HepG2 (cell line): ENCODE data around the gene FMNL2. TPM values are rescaled to one million over a fixed set of nuclear protein-coding genes. Genes with fewer than 3 reads are reported as not detected.

ENCODE experiments used
- CENPX ChIP-seq: sonication (generic); formaldehyde crosslinking; IDR thresholded peaks from 2 replicates; pipeline ENCODE4 v1.9.0; 2021; ENCODE audit warnings: mild to moderate bottlenecking, missing genetic modification reagents, moderate library complexity
- HCFC1 ChIP-seq: fragments of 150-350 bp; IDR thresholded peaks from 2 replicates; pipeline ENCODE4 v1.6.1; 2014; ENCODE audit warnings: low read depth, low read length
- JUND ChIP-seq: sonication (generic); formaldehyde crosslinking; IDR thresholded peaks from 2 replicates; pipeline ENCODE4 v1.8.0; 2022; ENCODE audit warnings: mild to moderate bottlenecking, missing genetic modification reagents
- MBD4 ChIP-seq: IDR thresholded peaks from 2 replicates; pipeline ENCODE4 v1.6.1; 2012; ENCODE audit warnings: low read length, inconsistent platforms, borderline replicate concordance
- MTF1 ChIP-seq: sonication (generic); formaldehyde crosslinking; IDR thresholded peaks from 2 replicates; pipeline ENCODE4 v1.5.0; 2020; ENCODE audit warnings: missing genetic modification reagents
- MTF2 ChIP-seq: sonication (generic); formaldehyde crosslinking; IDR thresholded peaks from 2 replicates; pipeline ENCODE4 v1.5.0; 2020; ENCODE audit warnings: missing genetic modification reagents, borderline replicate concordance
- U2AF2 ChIP-seq: fragments of 200-400 bp; formaldehyde crosslinking; IDR thresholded peaks from 2 replicates; pipeline ENCODE4 v1.6.1; 2017; ENCODE audit warnings: low read depth, mild to moderate bottlenecking, low read length
- XRCC5 ChIP-seq: fragments of 200-400 bp; formaldehyde crosslinking; optimal IDR thresholded peaks from 2 replicates; pipeline ENCODE3; 2017; ENCODE audit warnings: mild to moderate bottlenecking, low read length
- ZFX ChIP-seq: sonication (generic); formaldehyde crosslinking; IDR thresholded peaks from 2 replicates; pipeline ENCODE4 v1.4.0; 2020; ENCODE audit warnings: mild to moderate bottlenecking, low read depth, missing genetic modification reagents, moderate library complexity
- ZNF251 ChIP-seq: sonication (generic); formaldehyde crosslinking; IDR thresholded peaks from 2 replicates; pipeline ENCODE4 v1.9.0; 2021; ENCODE audit warnings: mild to moderate bottlenecking, missing genetic modification reagents
- ZNF253 ChIP-seq: sonication (generic); formaldehyde crosslinking; IDR thresholded peaks from 2 replicates; pipeline ENCODE4 v1.8.0; 2022; ENCODE audit warnings: mild to moderate bottlenecking, missing genetic modification reagents, borderline replicate concordance
- ZNF264 ChIP-seq: sonication (generic); formaldehyde crosslinking; IDR thresholded peaks from 2 replicates; pipeline ENCODE4 v1.4.0; 2020; ENCODE audit warnings: missing genetic modification reagents
- ZNF331 ChIP-seq: sonication (generic); formaldehyde crosslinking; IDR thresholded peaks from 2 replicates; pipeline ENCODE4 v1.4.0; 2020; ENCODE audit warnings: missing genetic modification reagents
- ZNF354B ChIP-seq: sonication (generic); formaldehyde crosslinking; IDR thresholded peaks from 2 replicates; pipeline ENCODE4 v1.8.0; 2022; ENCODE audit warnings: mild to moderate bottlenecking, missing genetic modification reagents
- ZNF44 ChIP-seq: sonication (generic); formaldehyde crosslinking; IDR thresholded peaks from 2 replicates; pipeline ENCODE4 v1.5.1; 2020; ENCODE audit warnings: mild to moderate bottlenecking, missing genetic modification reagents
- ZNF446 ChIP-seq: sonication (generic); formaldehyde crosslinking; IDR thresholded peaks from 2 replicates; pipeline ENCODE4 v1.5.0; 2020; ENCODE audit warnings: mild to moderate bottlenecking, missing genetic modification reagents
- ZNF615 ChIP-seq: sonication (generic); formaldehyde crosslinking; IDR thresholded peaks from 2 replicates; pipeline ENCODE4 v1.5.0; 2020; ENCODE audit warnings: mild to moderate bottlenecking, missing genetic modification reagents, borderline replicate concordance
- ZNF709 ChIP-seq: sonication (generic); formaldehyde crosslinking; IDR thresholded peaks from 2 replicates; pipeline ENCODE4 v1.5.0; 2020; ENCODE audit warnings: mild to moderate bottlenecking, missing genetic modification reagents
- ZNF724P ChIP-seq: sonication (generic); formaldehyde crosslinking; IDR thresholded peaks from 2 replicates; pipeline ENCODE4 v1.8.0; 2022; ENCODE audit warnings: missing genetic modification reagents, borderline replicate concordance
- polyA plus RNA-seq, 8 experiments: library from polyadenylated mRNA; depleted of rRNA in 3 of 8; stranded (reverse) in 7 of 8; unstranded in 1 of 8; fragments of >200 nt; fragmentation: Illumina TruSeq in 4 of 8; extraction: Trizol in 4 of 8; gene quantifications; 2 replicates each; pipeline versions ENCODE4 v1.2.1 to v1.2.3, GENCODE V29; 2011 to 2016; ENCODE audit warnings: low read depth in 4 of 8, missing spikeins in 1 of 8, mixed read lengths in 1 of 8; ENCODE audit not compliant: insufficient read depth in 1 of 8
- total RNA-seq, 5 experiments: library from RNA; depleted of rRNA; stranded (reverse); fragments of >200 nt; fragmentation: Illumina TruSeq; extraction: Trizol; gene quantifications; 2 replicates each; pipeline ENCODE4 v1.2.3, GENCODE V29; 2016; ENCODE audit warnings: low read depth in 1 of 5
- TF ChIP-seq, protein P1 (sequence below): sonication (generic); formaldehyde crosslinking; IDR thresholded peaks from 2 replicates; pipeline ENCODE4 v1.4.0; 2020; ENCODE audit warnings: missing genetic modification reagents
- TF ChIP-seq, protein P2 (sequence below): sonication (generic); formaldehyde crosslinking; IDR thresholded peaks from 2 replicates; pipeline ENCODE4 v1.4.0; 2020; ENCODE audit warnings: missing genetic modification reagents; ENCODE audit errors: not compliant biosample characterization
- TF ChIP-seq, protein P3 (sequence below): sonication (generic); formaldehyde crosslinking; IDR thresholded peaks from 2 replicates; pipeline ENCODE4 v1.4.0; 2020; ENCODE audit warnings: missing genetic modification reagents
- TF ChIP-seq, protein P4 (sequence below): sonication (generic); formaldehyde crosslinking; IDR thresholded peaks from 2 replicates; pipeline ENCODE4 v1.5.0; 2020; ENCODE audit warnings: mild to moderate bottlenecking, low read depth, missing genetic modification reagents, borderline replicate concordance
- TF ChIP-seq, protein P5 (sequence below): sonication (generic); formaldehyde crosslinking; IDR thresholded peaks from 2 replicates; pipeline ENCODE4 v1.4.0; 2020; ENCODE audit warnings: mild to moderate bottlenecking, missing genetic modification reagents

The FMNL2 gene
- total and polyA plus RNA-seq, 2 of the 13 experiments (the other 11 are each of a cell fraction or from before 2014, with no cell fraction given) = 66.5 to 67.7 TPM

DNA sequence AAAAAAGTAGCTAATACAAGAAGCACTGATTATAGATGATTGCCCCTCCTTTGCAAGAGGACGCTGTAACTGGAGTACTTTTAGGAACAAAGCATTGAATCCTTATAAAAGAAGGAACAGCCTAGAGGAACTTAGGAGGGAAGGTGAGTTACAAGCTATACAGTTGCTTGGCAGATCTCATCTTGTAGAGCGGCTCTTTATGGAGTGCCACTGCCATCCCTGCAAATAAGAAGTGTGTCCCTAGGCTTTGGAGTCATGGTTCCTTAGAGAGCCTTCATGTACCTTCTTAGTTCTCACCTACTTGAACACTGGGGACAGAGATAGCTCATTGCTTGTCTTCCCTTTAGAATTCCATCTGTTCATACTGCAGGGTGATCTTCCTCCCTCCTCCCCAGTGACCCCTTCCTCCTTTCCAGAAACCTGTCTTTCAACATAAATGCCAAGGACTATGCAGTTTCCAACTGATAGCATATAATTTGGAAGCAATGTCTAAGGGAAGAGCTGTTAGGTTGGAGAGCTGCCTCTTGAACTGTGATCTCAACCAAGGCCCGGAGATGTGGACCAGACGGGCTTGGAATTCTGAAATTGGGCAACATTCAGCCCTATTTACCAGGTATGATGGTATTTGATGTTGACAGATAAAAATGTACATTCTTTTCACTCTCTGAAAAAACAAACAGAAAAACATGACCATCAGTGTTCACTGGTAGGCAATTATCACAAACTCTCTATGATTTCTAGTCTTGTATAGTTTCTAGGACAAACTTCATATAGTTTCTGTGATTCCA lies 7.5 kb downstream of the FMNL2 start (continued):
- TF ChIP-seq, protein P1, sequence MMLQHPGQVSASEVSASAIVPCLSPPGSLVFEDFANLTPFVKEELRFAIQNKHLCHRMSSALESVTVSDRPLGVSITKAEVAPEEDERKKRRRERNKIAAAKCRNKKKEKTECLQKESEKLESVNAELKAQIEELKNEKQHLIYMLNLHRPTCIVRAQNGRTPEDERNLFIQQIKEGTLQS (CRISPR knock-in tag) = no peak
- TF ChIP-seq ZNF709 = no peak
- no peak for TF ChIP-seq MTF1 (CRISPR knock-in tag)
- no peak for TF ChIP-seq ZFX (CRISPR knock-in tag)
- TF ChIP-seq ZNF354B (CRISPR knock-in tag) = no peak
- TF ChIP-seq, protein P2, sequence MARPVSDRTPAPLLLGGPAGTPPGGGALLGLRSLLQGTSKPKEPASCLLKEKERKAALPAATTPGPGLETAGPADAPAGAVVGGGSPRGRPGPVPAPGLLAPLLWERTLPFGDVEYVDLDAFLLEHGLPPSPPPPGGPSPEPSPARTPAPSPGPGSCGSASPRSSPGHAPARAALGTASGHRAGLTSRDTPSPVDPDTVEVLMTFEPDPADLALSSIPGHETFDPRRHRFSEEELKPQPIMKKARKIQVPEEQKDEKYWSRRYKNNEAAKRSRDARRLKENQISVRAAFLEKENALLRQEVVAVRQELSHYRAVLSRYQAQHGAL (CRISPR knock-in tag) = no peak
- no peak for TF ChIP-seq ZNF264 (CRISPR knock-in tag)
- TF ChIP-seq ZNF251 (CRISPR knock-in tag) = no peak
- TF ChIP-seq JUND = no peak
- no peak for TF ChIP-seq ZNF331 (CRISPR knock-in tag)
- no peak for TF ChIP-seq XRCC5
- no peak for TF ChIP-seq ZNF446 (CRISPR knock-in tag)
- no peak for TF ChIP-seq U2AF2
- TF ChIP-seq, protein P3, sequence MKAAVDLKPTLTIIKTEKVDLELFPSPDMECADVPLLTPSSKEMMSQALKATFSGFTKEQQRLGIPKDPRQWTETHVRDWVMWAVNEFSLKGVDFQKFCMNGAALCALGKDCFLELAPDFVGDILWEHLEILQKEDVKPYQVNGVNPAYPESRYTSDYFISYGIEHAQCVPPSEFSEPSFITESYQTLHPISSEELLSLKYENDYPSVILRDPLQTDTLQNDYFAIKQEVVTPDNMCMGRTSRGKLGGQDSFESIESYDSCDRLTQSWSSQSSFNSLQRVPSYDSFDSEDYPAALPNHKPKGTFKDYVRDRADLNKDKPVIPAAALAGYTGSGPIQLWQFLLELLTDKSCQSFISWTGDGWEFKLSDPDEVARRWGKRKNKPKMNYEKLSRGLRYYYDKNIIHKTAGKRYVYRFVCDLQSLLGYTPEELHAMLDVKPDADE = no peak
- no peak for TF ChIP-seq MTF2
- no peak for TF ChIP-seq ZNF44
- TF ChIP-seq ZNF724P (CRISPR knock-in tag) = no peak
- TF ChIP-seq, protein P4, sequence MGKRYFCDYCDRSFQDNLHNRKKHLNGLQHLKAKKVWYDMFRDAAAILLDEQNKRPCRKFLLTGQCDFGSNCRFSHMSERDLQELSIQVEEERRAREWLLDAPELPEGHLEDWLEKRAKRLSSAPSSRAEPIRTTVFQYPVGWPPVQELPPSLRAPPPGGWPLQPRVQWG (CRISPR knock-in tag) = no peak
- no peak for TF ChIP-seq CENPX (CRISPR knock-in tag)
- no peak for TF ChIP-seq MBD4
- no peak for TF ChIP-seq ZNF253
- no peak for TF ChIP-seq ZNF615 (CRISPR knock-in tag)
- TF ChIP-seq, protein P5, sequence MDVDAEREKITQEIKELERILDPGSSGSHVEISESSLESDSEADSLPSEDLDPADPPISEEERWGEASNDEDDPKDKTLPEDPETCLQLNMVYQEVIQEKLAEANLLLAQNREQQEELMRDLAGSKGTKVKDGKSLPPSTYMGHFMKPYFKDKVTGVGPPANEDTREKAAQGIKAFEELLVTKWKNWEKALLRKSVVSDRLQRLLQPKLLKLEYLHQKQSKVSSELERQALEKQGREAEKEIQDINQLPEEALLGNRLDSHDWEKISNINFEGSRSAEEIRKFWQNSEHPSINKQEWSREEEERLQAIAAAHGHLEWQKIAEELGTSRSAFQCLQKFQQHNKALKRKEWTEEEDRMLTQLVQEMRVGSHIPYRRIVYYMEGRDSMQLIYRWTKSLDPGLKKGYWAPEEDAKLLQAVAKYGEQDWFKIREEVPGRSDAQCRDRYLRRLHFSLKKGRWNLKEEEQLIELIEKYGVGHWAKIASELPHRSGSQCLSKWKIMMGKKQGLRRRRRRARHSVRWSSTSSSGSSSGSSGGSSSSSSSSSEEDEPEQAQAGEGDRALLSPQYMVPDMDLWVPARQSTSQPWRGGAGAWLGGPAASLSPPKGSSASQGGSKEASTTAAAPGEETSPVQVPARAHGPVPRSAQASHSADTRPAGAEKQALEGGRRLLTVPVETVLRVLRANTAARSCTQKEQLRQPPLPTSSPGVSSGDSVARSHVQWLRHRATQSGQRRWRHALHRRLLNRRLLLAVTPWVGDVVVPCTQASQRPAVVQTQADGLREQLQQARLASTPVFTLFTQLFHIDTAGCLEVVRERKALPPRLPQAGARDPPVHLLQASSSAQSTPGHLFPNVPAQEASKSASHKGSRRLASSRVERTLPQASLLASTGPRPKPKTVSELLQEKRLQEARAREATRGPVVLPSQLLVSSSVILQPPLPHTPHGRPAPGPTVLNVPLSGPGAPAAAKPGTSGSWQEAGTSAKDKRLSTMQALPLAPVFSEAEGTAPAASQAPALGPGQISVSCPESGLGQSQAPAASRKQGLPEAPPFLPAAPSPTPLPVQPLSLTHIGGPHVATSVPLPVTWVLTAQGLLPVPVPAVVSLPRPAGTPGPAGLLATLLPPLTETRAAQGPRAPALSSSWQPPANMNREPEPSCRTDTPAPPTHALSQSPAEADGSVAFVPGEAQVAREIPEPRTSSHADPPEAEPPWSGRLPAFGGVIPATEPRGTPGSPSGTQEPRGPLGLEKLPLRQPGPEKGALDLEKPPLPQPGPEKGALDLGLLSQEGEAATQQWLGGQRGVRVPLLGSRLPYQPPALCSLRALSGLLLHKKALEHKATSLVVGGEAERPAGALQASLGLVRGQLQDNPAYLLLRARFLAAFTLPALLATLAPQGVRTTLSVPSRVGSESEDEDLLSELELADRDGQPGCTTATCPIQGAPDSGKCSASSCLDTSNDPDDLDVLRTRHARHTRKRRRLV (CRISPR knock-in tag) = no peak
- no peak for TF ChIP-seq HCFC1
